K562 (cell line): Measurements from ENCODE around the gene ZBTB46. TPM values are rescaled to one million over a fixed set of nuclear protein-coding genes. Genes with fewer than 3 reads are reported as not detected.

ENCODE experiments used
- COPS2 ChIP-seq: fragments of 450-650 bp; conservative IDR thresholded peaks from 2 replicates; pipeline ENCODE4 v1.6.1; 2016; ENCODE audit warnings: mild to moderate bottlenecking, moderate library complexity
- E2F4 ChIP-seq: sonication (generic); formaldehyde crosslinking; IDR thresholded peaks from 2 replicates; pipeline ENCODE4 v1.8.0; 2022; ENCODE audit warnings: mild to moderate bottlenecking, low read depth, missing genetic modification reagents
- ETS1 ChIP-seq: conservative IDR thresholded peaks from 2 replicates; pipeline ENCODE4 v1.6.1; 2011; ENCODE audit warnings: low read depth, mild to moderate bottlenecking, low read length; ENCODE audit not compliant: control insufficient read depth
- IFI16 ChIP-seq: fragments of 250-450 bp; sonication (Bioruptor Pico); IDR thresholded peaks from 2 replicates; pipeline ENCODE4 v2.1.2; 2022; ENCODE audit warnings: mild to moderate bottlenecking, inconsistent platforms
- TARDBP ChIP-seq: fragments of 450-650 bp; IDR thresholded peaks from 2 replicates; pipeline ENCODE4 v1.6.1; 2016
- ZNF280B ChIP-seq: fragments of 250-450 bp; sonication (Bioruptor Pico); IDR thresholded peaks from 2 replicates; pipeline ENCODE4 v1.5.1; 2021; ENCODE audit warnings: mild to moderate bottlenecking
- ZNF589 ChIP-seq: fragments of 200-800 bp; sonication (Bioruptor generic); IDR thresholded peaks from 2 replicates; pipeline ENCODE4 v1.6.1; 2016; ENCODE audit warnings: low read depth, missing genetic modification characterization, missing compliant biosample characterization
- polyA plus RNA-seq, 8 experiments: library from polyadenylated mRNA; depleted of rRNA in 4 of 8; stranded (reverse) in 5 of 8; unstranded in 3 of 8; fragments of >200 nt; fragmentation: Nextera tagmentation in 2 of 8; fragmentation: Illumina TruSeq in 1 of 8; extraction: Ambion mirVana in 2 of 8; extraction: Trizol in 1 of 8; gene quantifications; 2 replicates each; pipeline versions ENCODE4 v1.2.1 to v1.2.3, GENCODE V29; 2011 to 2014; ENCODE audit warnings: inconsistent platforms in 1 of 8, missing spikeins in 1 of 8
- total RNA-seq, 7 experiments: library from RNA; depleted of rRNA in 6 of 7; stranded (reverse); fragments of >200 nt in 6 of 7; fragmentation: Illumina TruSeq in 2 of 7; extraction: Trizol in 2 of 7; gene quantifications; 2 replicates each; pipeline versions ENCODE4 v1.2.1 to v1.2.3, GENCODE V29; 2011 to 2021; ENCODE audit warnings: low replicate concordance in 1 of 7

The ZBTB46 gene
- total and polyA plus RNA-seq, 9 of the 15 experiments (the other 6 are each of a cell fraction or from before 2014, with no cell fraction given), result 0.29 to 4.1 (median 1.1) TPM

GRCh38 chr20:63810730-63811490 lies 20.2 kb downstream of the ZBTB46 start (continued):
- TF ChIP-seq TARDBP (no peak), COPS2 (no peak), ZNF589 (CRISPR knock-in tag) (no peak), E2F4 (CRISPR knock-in tag) (no peak), ETS1 (no peak), IFI16 (CRISPR knock-in tag) (no peak), ZNF280B (CRISPR knock-in tag) (no peak)
